GM12892 (cell line): ENCODE results near the gene PAX3.

Experiments used
- DNase-seq: peaks from one replicate; pipeline ENCODE4 v3.0.0; 2011; ENCODE audit not compliant: insufficient read length
- FAIRE-seq: peaks from 2 replicates; lab custom pipeline; 2011; peaks lifted over from hg19 to GRCh38; lab: Jason Lieb, UNC
- POLR2A ChIP-seq: IDR thresholded peaks from 2 replicates; pipeline ENCODE4 v1.6.1; 2011; ENCODE audit warnings: low read depth, low read length, control low read depth
- POLR2AphosphoS5 ChIP-seq: IDR thresholded peaks from 2 replicates; pipeline ENCODE4 v1.6.1; 2011; ENCODE audit warnings: low read depth, low read length, control low read depth
- TAF1 ChIP-seq: IDR thresholded peaks from 2 replicates; pipeline ENCODE4 v1.6.1; 2011; ENCODE audit warnings: low read depth, mild to moderate bottlenecking, control low read depth, low read length, borderline replicate concordance

PAX3 gene

GRCh38 chr2:222301053-222301795 is 2.4 kb upstream of the PAX3 start:
- FAIRE-seq (no peak), DNase-seq (no peak)
- TF ChIP-seq TAF1: no peak

GRCh38 chr2:222300726-222301052 is 1.9 kb upstream of the PAX3 start:
- DNase-seq (no peak), FAIRE-seq (no peak)
- TF ChIP-seq POLR2AphosphoS5 (no peak), TAF1 (no peak), POLR2A (no peak)

GRCh38 chr2:222299906-222300725 is 1.3 kb upstream of the PAX3 start:
- FAIRE-seq (no peak), DNase-seq (no peak)
- TF ChIP-seq POLR2A: no peak
- no peak for TF ChIP-seq TAF1
- no peak for TF ChIP-seq POLR2AphosphoS5

- DNase-seq: no peak
- TF ChIP-seq TAF1: no peak
- no peak for TF ChIP-seq POLR2AphosphoS5
- FAIRE-seq: no peak
Observed at GRCh38 chr2:222298001-222298310, 842 bp downstream of the PAX3 start.

GRCh38 chr2:222297600-222297935 is 1.2 kb downstream of the PAX3 start:
- TF ChIP-seq POLR2AphosphoS5: no peak
- TF ChIP-seq TAF1: no peak
- TF ChIP-seq POLR2A: no peak
- DNase-seq (no peak), FAIRE-seq (no peak)

GRCh38 chr2:222296911-222297599 is 1.7 kb downstream of the PAX3 start:
- TF ChIP-seq TAF1: no peak
- TF ChIP-seq POLR2A: no peak
- no peak for TF ChIP-seq POLR2AphosphoS5
- DNase-seq: no peak
- FAIRE-seq: no peak

GRCh38 chr2:222296311-222296741 is 2.5 kb downstream of the PAX3 start:
- DNase-seq (no peak), FAIRE-seq (no peak)
- TF ChIP-seq POLR2A: no peak
- TF ChIP-seq TAF1: no peak
- TF ChIP-seq POLR2AphosphoS5: no peak

GRCh38 chr2:222295368-222296062 is 3.3 kb downstream of the PAX3 start:
- DNase-seq (no peak), FAIRE-seq (no peak)
- TF ChIP-seq TAF1 (no peak), POLR2A (no peak), POLR2AphosphoS5 (no peak)

- FAIRE-seq (no peak), DNase-seq (no peak)
- no peak for TF ChIP-seq POLR2AphosphoS5
- no peak for TF ChIP-seq TAF1
- no peak for TF ChIP-seq POLR2A
Observed at GRCh38 chr2:222294996-222295367, 3.8 kb downstream of the PAX3 start.

- no peak for FAIRE-seq
- TF ChIP-seq TAF1 (no peak), POLR2AphosphoS5 (no peak), POLR2A (no peak)
- DNase-seq: no peak
Observed at GRCh38 chr2:222293660-222294630, 4.9 kb downstream of the PAX3 start.
